NCI-H2196 treated with DMSO at 0.1 percent for 48 hours (cell line): ENCODE results near the gene CCL19.
"Not testable (repeated sequence)": the region's sequence is repeated elsewhere in the genome, so short reads cannot be mapped to it uniquely, and the experiment has no call there.

Experiments
- DNase-seq: peaks from one replicate; lab custom pipeline; 2025; ENCODE audit not compliant: unreplicated experiment; lab: John Stamatoyannopoulos, UW

CCL19 gene

DNA sequence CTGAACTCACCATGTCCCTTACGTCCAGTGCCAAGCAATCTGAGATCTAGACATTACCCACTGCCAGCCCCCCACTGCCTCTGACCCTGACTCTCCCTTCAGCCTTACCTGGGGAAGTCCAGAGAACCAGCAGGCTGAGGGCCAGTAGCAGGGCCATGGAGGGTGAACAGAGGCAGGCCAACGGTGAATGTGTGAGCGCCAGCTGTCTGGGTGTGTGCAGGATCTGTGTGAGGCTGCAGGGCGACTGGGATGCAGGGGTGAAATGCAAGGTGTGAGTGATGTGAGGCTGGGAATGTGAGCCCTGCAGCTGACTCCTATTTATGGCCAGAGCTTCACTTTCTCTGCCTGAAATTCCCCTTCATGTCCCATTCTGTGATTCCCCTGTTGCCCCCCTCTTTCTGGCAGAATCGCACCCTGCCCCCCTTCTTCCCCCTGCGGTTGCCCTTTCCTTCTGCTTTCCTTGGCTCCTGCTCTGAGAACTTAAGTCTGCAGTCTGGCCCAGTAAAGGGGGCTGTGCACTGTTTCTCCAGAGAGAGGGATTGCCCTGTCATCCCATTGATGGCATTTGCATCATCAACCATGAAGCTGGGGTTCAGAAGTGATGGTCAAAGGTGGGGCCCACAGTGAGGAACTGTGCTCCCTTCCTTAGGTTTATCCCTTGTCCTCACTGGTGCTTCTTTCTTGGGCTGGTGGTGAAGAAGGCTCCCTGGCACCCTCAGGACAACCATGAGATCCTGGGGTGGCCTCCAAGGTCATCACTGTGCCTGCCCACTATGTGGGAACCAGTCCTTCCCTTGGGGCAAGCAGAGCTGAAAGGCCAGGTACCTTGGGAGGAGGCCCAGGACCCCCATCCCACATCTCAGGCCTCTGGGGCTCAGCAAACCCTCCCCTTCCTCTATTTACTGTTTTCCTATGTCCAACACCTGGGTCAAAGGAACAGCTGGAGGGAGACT, at the start of gene CCL19:
TSS of gene CCL19 (minus strand) at position 294 of the 953 bp plus-strand sequence. CDS start at position 157, 137 bp downstream.
- DNase-seq = no peak

DNA sequence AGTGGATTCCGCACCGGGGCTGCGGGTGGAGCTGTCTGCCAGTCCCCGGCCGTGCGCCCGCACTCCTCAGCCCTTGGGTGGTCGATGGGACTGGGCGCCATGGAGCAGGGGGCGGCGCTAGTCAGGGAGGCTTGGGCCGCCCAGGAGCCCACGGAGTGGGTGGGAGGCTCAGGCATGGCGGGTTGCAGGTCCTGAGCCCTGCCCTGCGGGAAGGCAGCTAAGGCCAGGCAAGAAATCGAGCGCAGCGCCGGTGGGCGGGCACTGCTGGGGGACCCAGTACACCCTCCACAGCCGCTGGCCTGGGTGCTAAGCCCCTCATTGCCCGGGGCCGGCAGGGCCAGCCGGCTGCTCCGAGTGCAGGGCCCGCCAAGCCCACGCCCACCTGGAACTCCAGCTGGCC, 49.1 kb upstream of the CCL19 start:
- not testable (repeated sequence) for DNase-seq

DNA sequence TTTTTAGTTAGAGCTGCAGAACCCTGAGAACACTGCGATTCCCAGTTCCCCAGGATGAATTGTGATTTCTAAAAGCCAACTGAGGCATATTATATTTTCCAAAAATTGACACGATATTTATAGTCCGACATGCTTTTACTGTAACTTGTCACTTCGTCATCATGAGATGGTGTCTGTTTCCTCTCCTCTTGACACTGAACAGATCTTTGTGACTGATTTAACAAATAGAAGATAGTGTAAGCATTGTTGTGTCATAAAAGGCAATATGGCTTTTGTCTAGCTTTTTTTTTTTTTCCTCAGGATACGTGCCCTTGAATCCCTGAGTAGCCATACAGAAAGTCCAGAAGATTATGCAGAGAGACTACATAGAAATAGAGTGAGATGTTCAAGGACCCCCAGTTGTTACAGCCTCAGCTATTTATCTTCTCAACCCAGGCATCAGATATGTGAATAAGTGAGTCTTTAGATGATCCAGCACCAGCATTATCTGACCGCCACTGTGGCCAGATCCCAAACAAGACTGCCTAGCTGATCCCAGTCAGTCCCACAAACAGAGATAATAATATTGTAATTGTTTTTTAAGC, 46.7 kb upstream of the CCL19 start:
- no peak for DNase-seq

DNA sequence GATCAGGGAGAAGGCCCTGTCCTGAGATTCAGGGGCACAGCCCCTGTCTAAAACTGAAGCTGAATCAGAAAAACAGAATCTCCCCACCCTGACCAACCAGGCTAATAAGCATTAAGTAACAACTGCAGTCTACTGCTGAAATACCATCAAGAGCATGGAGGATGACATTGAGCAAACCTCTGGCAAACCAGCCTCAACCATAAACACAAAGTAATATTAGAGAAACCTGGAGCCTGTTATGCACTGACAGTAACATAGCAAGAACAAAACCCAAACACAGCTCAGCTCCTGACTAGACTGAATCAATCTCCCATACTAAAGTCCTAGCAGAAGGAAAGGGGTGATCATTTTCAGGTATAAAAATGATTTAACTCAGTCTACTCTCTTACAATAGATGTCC, 43.6 kb upstream of the CCL19 start:
- no peak for DNase-seq

DNA sequence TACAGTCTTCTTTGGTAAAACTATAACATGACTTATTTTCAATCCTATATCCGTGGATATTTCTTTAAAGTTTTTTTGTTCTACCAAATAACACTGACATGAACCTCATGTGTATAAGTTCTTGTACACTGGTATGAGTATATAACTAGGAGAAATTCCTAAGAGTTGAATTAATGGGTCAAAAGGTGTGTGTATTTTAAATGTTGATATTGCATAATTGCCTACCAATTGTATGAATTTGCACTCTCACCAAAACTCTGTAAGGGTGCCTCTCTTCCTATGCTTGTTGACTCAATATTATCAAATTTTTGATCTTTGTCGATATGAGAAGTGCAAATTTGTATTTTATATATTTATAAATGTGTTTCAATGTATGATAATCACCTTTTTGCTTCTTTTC, 41.8 kb upstream of the CCL19 start:
- no peak for DNase-seq

DNA sequence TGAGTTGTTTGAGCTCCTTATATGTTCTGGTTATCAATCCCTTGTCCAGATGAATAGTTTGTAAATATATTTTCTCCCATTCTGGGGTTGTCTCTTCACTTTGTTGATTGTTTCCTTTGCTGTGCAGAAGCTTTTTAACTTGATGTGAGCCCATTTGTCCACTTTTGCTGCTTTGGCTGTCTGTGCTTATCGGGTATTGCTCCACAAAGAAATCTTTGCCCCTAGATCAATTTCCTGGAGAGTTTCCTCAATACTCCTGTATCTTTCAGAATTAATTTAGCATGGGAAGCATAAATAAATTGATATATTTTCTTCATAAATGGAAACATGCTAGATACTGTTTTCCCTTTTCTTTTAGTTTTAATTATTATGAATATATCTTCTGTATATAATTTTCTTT, 41.4 kb upstream of the CCL19 start:
- DNase-seq = no peak

DNA sequence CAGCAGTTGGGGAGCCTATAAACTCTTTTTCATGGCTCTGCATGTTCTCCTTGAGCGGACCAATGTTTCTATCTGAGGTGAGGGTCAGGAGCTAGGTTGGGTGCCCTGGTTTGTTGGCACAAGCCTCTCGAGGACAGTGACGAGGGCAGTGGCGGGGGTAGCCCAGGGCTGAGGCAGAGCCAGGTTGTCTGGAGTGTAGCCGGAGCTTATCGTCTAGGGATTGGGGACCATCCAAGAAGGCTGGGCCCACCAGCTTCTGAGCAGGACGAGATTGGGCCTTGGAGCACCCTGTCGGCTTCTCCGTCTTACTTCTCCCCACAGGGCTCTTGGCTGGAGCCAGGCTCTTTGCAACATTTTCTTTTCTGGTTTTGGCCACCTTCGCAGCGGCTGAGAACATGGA, 32.1 kb upstream of the CCL19 start:
- no peak for DNase-seq

DNA sequence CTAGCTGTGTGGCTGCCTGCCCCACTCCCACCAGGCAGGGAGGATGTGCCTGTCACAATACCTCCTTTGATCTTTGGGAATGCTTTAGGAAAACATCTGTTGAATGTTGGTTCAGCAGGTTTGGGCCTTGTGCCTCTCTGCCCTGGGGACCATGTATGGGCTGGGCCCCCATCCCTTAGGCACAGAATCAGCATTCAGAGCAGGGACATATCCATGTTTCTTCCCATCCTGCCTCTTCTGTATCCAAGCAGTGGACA, 28.6 kb upstream of the CCL19 start:
- DNase-seq = not testable (repeated sequence)

DNA sequence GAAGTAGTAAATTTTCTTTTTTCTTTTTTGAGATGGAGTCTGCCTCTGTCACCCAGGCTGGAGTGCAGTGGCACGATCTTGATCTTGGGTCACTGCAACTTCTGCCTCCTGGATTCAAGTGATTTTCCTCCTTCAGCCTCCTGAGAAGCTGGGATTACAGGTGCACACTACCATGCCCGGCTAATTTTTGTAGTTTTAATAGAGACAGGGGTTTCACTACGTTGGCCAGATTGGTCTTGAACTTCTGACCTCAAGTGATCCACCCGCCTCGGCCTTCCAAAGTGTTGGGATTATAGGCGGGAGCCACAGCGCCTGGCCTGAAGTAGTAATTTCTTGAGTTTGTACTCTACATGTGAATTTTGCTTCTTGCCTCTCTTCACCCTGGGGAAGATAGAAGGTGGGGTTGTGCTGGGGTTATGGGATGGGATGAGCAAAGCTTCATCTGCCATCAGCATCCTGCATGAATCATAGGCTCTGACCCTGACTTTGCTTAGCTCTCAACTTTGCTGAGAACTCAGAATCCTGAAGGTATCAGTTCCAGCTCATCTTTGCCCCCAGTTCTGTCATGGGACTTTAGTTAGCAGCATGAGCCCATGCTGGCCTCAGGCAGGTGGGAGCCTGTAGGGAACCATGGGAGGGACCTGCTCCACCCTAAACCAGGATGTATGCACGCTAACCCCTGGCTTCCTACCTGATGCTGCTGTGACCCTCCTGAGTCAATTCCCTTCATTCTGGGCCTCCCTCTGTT, 28.1 kb upstream of the CCL19 start:
- DNase-seq = no peak

DNA sequence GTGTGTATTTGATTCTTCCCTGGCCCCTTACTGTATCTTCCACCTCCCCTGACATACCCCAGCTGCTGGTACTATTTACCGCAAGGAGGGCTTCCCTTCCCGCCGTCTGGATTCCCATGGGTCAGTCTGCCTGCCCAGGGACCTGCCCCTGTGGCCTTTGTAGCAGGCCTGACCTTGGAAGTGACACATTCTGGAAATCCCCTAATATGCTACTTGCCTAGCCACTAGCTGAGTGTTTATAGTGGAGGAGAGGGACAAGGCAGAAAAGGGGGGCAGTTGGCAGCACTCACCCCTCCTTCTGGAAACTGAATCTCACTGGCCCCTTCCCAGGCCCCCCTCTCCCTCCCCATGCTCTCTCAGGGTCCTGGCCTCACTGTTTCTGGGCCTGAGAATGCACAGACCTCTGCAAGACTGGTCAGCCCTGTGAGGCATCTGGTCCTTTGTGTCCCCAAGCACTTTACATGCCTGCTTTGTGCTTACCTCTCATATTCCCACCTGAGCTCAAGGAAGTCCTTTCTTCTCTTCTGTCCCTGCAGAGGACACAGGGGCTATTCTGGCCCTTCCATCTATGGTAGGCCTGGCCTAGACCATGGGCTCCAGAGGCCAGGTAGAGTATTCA, 27.0 kb upstream of the CCL19 start:
- DNase-seq = no peak

DNA sequence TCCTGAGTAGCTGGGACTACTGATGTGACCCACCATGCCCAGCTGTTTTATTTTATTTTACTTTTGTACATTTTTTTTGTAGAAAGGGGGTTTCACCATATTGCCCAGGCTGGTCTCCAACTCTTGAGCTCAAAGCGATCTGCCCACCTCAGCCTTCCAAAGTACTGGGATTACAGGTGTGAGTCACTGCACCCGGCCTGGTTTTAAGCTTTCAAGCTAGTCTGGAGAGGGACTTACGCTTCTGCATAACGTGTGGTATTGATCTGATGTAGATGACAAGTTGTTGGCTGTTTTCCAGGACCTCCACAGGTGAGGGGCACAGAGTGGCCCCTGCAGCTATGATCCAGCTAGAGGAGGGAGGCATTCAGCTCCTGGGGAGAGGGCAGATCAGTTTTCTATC, 25.6 kb upstream of the CCL19 start:
- no peak for DNase-seq

DNA sequence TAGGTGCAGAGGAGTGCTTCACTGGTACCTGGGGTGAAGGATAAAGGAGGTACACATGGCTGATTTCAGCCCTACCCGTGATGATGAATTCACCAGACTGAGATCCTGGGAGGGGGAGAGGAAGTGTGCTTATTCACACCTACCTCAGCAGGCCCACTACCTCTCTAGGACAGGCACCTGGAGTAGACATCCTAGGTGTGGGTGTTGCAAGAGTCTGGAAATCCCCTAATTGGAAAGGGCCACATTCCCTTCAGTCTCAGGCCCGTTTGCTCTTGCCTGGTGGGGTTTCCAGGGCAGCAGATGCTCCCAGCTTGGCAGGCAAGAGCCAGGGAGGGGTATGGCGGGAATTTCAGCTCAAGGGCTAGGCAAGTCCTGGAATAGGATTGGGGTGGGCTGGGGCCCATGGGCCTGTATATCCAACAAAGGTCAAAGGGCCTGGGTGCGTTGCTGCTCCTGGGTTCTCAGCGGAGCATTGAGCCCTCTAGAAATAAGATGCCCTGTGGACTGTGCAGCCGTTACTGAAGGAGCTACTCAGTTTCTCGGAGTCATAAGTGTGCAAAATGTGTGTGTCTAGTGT, 24.7 kb upstream of the CCL19 start:
- DNase-seq = no peak

DNA sequence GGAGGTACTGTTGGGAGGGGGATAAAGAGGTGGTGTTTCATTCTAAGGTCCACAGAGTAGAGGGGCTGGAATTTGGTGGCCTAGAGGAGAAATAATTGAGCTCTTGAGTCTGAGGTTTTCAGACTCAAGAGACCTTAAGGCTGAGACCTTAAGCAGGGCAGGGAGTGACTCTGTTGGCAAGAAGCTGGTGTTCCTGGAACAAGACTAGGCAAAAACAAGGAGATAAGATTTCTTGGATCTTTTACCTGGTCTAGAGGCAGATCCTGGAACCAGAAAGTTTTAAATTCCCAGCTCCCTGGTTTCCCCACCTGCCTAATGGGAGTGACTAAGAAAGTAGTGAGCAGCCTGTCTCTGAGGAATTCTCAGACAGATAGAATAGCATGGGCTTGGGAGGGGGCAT, 22.9 kb upstream of the CCL19 start:
- no peak for DNase-seq

DNA sequence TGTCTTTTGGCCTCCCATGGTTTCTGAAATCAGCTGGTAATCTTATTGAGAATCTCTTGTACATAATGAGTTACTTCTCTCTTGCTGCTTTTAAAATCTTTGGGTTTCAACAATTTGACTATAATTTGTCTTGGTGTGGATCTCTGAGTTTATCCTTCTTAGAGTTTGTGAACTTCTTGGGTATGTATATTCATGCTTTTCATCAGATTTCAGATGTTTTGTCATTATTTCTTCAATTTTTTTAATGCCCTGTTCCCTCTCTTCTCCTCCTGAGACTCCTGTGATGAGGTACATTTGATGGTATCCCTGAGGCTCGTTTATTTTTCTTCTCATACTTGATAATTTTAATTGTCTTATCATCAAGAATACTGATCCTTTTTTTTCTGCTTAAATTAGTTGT, 21.1 kb upstream of the CCL19 start:
- no peak for DNase-seq

DNA sequence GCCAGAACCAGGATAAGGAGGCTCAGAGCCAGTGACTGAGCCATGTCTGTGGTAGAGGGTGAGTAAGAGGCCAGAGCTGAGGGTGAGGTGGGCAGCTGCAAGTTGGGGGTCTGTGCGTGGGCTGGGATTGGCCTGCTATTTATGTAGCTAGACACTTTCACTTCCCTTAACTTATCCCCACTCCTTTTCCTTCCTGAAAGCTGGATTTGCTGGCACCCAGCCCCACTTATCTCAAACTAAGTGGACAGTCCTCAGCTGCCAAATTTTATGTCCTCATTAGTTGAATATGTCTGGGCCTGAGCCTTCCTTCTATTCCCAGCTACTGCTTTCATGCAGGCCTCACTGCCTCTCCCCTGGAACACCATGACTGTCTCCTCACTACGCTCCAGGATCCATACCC, 18.9 kb upstream of the CCL19 start, which contains the start of gene CCL21:
TSS of gene CCL21 (minus strand) at position 114 of the 400 bp plus-strand sequence. CDS start at position 44, 70 bp downstream.
- no peak for DNase-seq

DNA sequence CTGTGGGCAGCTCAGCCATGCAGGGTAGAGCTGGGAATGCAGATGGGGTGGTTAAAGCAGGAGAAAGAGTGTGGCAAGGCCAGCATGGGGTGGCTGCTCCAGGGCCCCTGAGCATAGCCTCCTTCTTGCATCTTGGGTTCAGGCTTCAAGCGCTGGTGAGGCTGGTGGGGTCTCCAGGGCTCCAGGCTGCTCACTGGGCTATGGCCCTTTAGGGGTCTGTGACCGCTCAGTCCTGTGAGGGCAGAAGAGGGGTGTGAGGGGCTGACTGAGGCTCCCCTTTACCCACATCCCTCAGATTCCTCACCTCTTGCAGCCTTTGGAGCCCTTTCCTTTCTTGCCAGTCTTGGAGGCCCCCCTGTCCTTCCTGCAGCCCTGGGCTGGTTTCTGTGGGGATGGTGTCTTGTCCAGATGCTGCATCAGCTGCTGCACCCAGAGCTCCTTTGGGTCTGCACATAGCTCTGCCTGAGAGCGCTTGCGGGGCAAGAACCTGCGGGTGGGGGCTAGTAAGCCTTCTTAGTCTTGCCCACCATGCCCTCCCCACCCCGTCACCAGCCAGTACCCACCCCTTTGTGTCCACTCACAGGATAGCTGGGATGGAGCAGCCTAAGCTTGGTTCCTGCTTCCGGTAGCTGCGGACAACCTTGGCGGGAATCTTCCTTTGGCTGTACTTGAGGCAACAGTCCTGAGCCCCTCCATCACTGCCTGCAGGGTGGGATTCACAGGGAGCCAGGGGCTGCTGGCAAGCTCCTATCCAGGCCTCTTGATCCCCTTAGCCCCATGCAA, 18.3 kb upstream of the CCL19 start:
- DNase-seq = no peak

DNA sequence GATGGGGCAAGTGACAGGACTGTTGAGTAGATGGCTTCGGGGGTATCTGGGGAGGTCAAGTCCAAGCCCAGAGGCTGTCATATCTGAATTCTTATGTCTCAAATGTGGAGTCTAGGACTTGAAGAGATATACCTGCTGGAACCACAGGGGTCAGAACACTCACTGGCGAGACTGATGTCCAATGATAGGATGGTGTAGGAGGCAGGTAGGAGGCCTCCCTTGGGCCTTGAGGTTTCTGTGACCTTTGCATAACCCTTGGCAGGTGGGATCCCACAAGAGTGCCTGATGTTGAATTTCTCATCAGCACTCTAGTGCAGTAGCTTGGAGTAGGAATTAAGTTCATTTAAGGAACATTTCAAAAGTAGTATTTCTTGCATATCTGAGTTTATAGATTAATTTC, 16.1 kb upstream of the CCL19 start:
- DNase-seq = no peak

DNA sequence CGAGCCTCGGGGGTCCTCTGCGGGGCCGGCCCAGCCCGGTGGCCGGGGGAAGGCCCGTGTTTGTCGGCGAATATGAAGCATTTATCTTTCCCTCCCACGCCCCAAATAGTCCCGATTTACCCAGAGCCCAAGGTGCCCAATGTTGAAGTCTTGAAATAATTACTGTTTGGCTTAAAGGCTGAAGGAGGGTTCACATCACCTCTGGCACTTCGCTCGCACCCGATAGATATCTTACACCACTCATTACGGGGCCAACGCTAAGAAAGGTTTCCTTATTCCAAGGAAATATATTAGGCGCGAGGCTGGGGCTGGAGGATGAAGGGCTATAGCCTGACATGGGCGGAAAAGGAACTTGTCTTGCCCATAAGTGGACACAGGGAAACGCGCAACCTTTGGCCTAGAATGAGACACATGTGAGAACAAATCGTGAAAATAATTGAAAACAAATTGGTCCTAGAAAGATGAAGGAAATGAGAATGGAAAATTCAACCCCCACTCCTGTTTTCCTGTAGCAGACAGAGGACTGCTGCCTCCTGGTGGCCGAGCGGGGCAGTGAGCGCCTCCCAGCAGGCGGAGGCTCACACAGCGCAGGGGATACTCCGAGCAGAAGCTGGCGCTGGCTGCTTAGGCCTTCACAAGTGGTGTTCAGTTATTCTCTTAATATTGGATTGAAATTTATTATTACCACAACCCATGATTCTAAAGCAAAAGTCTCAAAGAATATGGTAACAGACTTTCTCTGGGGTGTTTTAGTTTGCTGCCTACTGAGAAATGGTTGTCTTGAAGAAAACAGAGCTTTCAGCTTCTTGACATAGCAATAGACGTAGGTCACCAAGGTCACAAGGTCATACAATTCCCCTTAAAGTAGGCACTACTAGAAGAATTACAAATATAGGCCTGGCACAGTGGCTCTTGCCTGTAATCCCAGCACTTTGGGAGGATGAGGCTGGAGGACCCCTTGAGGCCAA, 11.0 kb upstream of the CCL19 start:
- peak; percentile 67 for DNase-seq
